Activated CD4-positive, alpha-beta T cell treated with anti-CD3 and anti-CD28 coated beads for 4 hours (primary cell): Measurements from ENCODE around the gene KATNAL1.
"Not testable (repeated sequence)": the region's sequence is repeated elsewhere in the genome, so short reads cannot be mapped to it uniquely, and the experiment has no call there.

Experiments used
- DNase-seq, 2 donors: peaks; one replicate each; pipeline ENCODE4 v3.0.0-alpha.2; 2020

The KATNAL1 gene

DNA sequence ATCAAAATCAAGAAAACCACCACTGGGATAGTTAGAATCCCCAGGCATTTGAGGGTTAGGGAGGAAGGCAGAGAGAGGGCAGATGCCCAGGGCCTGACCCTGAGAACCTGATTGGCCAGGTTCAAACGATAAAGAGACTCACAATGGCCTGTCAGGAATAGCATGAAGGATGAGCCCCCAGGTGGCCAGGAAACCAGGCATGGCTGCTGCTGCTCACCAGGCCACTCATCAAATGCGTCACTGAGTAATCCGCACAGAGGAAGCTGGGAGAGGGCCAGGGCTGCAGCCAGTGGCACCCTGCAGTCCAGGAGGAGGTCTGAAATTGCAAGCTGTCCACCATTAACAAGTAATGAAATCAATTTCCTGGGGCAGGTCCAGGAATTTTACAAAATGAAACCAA lies 111.3 kb downstream of the KATNAL1 start:
- no peak for DNase-seq

DNA sequence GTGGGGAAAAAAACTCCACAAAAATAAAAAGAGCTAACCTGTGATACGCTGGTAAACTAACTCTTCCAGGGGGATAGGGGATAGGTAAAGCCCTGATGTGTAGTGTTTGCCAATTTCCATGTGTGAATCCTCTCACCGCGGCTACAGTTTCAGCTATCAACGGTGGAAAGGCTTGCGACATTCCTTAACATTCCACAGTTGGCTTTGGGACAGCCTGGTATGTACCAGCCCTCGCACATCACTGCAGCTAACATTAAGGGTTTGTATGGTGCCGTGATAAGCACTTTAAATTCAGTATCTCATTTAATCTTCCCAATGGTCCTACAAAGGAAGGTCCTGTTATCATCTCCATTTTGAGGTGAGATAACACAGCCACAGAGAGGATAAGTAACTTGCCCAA lies 112.4 kb downstream of the KATNAL1 start:
- DNase-seq, result no peak

DNA sequence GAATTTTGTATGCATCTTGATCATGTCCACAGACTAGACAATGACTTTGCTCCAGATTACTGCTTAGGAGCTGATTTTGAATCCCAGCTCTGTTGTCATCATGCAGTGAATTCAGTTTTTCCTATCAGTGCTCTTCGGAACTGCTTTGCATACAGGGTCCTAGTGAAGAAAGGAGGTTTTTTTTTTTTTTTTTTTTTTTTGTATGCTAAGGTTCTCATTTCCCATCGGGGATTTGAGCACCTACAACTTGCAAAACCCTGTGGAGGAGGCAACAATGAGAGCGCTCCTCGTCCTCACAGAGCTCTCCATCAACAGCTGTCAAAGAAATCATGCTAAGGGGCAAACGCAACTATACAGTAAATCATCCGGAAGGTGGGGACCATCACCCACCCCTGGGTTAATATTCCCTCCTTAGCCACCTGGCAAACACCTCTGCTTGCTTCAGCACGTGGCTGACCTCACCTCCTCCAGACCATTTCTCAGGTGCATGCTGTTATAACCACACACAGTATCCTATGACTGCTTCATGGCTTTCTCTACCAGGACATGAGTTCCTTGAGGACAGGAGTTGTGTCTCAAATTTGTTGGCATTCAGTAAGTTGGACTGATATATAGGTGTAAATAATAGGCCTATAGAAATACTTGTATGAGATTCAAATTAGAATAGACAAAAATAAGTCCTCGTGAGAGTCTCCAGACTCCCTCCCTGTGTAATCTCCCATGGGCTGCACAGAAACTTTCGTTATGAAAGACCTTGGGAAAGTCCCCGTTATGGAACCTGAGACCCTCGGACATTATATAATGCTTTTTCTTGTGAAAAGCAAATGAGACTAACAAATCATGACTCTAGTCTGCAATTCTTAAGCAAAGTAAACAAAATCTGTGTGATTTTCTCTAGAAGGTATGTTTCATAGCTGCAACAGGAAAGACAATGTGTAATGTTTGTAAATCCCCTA lies 113.8 kb downstream of the KATNAL1 start:
- no peak for DNase-seq

DNA sequence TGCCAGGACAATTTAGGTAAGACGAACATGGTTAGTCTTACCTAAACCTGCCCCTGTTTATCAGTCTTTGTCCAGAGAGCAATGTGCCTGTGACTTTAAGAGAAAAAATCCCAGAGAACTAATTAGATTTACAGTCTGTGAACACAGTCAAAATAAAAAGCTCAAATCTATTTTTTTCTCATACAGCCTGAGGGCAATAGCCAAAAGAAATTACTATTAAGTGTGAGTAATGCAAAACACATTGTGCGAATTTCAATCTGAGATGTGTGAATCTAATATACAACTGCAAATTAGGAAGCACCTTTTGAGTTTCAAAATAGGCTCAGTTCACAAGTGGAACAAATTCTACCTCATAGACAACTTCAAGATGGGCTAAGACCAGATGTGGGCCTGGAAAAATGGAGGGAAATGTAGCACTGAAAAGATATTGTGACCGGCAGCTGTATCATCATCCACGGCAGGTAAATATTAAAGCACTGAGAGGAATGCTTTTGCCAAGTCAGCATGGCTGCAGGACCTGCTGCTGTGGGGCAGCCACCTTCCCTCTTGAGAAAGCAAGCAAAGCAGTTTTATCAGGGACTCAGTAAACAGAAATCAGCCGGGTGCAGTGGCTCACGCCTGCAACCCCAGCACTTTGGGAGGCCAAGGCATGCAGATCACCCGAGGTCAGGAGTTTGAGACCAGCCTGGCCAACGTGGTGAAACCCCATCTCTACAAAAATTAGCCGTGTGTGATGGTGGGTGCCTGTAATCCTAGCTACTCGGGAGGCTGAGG lies 114.8 kb downstream of the KATNAL1 start:
- no peak for DNase-seq

DNA sequence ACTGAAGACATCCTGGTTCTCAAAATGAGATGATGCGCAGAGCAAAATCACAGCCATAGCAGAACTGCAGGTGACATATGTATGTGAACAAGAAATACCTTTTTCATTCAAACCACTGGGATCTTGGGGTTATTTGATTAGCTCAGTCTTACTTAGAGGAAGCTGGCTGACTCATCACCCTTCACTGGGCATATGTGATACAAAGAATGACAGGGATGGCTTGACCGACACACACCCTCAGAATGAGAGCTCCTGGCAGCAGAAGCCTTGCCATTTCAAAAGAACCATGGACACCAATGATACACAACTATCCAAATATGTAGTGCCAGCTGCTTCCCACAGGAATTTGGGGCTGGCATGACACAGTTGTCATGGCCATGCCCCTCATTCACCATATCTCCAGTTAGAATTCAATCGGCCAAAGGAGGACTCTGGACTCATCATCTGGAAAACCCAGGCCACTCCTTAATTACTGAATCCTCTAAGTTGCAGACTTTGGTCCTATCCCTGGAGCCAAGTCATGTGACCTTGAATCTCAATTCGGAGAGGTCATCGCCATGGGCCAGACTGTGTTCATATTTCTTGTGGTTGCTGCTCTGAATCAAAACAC lies 115.8 kb downstream of the KATNAL1 start:
- DNase-seq, result no peak

DNA sequence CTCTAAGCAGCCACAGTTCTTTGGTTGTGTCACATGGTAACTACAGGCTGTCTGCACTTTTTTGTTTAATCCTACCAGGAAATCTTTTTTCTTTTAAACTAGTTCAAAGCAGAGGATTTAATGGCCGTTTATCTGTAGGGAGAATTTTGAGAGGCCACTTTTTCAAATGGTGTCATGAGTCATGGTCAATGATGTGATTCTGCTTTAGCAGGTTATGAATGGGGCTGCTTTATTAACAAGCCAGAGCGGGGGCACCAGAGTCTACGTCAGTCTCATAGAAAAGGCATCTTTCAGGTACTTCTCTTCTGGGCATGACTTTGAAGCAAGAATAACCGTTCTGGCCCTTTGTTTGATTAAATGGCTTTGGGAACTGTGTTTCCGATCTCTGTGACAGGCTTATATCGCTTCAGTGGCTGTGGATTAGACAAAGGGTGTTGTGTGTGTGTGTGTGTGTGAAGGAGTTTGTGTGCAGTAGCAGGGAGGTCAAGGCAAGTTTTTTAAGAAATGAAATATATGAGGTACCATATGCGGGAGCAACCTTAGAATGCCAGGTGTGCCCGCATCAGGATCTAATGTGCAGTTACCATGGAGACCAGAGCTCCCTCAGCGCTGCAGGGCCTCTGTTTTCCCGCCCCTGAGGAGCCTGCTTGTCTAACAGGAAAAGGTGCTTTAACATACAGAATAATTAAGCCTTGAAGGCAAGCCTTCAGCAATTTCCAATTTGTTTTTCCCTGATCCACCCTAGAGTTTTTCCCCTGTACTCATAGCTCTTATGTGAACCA lies 120.5 kb downstream of the KATNAL1 start:
- DNase-seq, result no peak

DNA sequence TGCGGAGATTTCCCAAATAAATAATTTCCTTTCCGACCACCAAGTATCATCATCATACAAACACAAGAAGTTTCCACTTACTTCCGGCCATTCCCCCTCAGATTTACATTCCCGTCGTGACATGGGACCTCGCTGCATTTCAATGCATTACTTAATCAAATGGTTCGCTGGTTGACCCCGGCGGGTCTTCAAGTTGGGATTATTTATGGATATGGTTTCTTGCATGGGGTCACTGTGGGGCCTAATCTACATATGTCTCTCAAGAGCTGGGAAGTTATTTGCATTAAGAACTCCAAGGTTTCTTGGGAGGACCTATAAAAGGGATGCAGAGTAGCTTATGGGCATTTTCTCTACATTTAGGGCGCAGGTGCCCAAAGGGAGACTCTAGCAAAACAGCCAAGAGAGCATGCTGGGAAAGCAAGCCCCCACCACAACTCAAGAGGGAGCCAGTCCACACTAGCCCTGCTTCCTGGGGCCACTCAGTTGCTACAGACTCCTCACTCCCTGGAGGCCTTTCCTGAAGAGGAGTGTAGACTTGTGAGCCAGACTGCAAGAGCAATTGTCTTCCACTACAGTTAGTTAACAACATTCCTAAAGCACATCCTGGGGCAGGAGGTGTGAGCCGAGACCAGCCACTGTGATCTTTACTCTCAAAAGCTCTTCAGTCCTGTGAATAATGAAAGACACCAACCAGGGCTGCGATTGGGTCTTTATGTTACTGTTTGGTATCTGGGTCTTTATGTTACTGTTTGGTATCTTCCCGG lies 125.3 kb downstream of the KATNAL1 start:
- DNase-seq, result no peak

DNA sequence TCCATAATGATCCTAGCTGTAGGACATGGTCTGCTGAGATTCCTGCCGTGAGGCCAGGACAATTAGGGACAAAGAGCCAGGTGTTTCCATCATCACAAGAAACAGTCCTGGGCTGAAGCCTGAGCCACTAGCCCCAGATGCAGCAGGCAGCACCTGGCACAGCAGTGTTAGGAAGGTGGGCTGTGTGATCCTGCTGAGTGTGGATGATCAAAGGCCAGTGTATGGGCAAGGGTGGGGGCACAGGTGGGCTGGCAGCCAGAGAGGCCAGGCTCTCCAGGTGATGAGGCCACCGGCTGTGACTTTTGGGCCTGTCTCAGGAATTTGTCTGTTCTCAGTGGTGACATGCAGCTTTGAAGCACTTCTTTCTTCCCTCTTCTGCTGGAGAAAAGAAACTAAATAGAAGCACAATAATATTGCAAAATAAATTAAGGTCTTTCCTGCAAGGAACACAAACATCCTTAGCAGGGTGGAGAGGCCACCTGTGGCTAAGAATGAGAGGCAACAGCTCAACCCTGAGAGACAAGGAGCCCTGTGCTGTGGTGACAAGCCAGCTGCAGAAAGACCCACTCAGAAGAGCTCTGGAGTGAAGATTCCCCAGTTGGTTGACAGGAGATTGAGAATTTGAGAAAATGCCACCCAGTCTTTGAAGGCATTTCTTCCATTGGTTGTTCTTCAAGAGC lies 127.6 kb downstream of the KATNAL1 start:
- no peak for DNase-seq

DNA sequence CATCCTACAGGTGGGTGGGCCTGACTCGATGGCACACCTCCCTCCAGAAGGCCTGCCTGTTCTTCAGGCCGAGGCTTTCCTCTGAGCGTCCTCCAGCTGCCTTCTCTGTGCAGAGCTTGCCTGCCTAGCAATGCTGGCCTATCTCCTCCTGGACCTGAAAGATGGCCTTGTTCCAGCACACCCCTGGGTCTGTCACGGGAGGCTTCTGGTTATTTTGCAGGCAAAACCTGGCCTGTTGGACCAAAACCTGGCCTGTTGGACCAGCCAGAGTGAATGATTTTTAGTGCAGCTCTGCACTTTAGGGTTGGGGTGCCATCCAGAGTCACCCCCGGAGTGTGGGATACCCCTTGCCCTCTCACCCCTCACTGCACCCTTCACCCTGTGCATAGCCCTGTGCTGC lies 128.4 kb downstream of the KATNAL1 start:
- no peak for DNase-seq

DNA sequence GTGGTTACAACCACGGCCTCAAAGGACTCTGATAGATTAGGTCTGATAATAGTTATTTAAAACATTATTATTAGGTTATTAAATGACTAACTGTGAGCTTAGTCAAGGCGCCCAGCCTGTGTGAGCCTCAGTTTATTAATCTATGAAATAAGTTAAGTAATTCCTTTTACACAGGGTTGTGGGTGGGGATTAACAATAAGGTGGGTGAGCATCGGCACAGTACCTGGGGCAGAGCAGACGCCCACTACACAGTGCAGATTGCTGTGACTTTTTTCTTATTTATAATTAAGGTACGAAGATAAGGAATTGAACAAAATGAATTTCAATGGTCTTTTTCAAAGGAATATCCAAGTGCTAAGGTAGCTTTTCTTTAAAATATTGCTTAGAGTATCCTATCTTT lies 132.2 kb downstream of the KATNAL1 start:
- no peak for DNase-seq

DNA sequence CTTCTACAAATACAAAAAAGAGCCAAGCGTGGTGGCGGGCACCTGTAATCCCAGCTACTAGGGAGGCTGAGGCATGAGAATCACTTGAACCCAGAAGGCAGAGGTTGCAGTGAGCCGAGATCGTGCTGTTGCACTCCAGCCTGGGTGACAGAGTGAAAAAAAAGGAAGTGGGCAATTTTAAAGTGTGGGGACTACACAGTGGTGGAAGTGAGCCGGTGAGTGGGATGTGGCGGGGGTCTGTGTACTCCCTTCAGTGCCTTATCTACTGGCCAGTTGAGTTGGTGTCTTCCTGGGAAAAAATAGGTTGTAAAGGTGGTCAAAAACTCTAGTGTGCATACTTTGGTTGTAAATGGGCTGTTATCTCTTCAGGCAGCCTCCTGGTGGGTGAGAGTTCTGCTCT lies 133.1 kb downstream of the KATNAL1 start:
- DNase-seq, result not testable (repeated sequence)

DNA sequence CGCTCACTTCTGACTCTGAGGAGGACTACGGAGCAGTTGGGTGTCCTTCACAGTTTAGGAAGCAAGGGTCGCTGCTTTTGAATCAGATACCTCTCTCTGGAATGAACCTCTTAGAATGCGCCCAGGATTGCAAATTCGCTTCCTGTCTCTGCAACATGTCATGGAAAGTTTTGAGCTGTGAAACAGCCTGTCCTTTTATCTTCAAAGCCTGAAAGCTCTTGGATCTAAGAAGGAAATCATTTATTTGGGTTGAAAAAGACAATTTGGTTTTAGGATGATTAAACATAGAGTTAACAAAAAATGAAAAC lies 134.1 kb downstream of the KATNAL1 start:
- DNase-seq, result no peak

DNA sequence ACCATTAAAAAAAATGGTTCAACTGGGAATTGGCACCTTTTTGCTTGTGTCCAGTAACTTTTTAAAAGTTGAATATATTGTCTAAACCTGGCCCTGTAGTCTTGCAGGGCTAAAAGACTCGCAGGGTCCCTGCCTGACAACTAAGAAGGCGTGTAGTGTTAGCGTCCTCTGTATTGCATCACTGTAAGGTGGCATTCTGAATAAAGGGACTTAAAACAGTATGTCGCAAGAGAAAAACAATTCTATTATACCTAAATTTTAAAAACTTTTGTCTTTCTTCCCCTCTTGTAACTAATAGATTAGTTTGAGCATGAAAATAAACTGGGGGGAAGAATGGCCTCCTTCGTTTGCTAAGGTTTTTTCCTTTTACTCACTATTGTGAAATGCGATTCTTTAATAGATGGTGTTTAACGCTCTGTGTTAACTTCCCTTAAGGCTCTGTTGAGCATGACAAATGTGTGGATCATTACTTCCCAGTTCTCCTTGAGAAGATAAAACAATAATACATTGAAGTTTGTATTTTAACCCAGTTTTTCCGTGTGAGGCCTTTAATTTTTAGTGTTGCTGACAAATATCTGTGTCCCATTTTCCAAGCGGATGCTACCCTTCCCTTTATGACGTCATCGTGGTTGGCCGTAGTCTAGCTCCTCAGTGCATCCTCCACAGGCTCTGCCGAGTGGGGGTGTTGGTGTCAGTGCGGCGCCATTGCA lies 134.6 kb downstream of the KATNAL1 start:
- no peak for DNase-seq

DNA sequence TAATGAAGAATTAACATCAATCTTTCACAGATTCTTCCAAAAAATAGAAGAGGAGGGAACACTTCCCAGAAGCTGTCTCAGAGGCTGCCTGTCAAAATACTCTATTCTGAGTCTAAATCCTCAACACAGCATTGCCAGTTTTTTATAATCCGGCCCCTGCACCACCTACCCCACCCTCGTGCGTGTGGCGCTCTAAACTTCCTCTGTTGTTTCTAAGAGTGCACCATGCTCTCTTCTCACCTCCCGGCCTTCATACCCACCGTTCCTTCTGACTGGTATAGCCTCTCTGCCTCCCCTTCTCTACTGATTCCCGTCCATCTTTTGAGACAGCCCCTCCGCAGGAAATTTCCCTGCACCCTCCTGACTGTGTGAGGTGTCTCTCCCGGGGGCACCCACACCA lies 136.8 kb downstream of the KATNAL1 start:
- DNase-seq, result no peak

DNA sequence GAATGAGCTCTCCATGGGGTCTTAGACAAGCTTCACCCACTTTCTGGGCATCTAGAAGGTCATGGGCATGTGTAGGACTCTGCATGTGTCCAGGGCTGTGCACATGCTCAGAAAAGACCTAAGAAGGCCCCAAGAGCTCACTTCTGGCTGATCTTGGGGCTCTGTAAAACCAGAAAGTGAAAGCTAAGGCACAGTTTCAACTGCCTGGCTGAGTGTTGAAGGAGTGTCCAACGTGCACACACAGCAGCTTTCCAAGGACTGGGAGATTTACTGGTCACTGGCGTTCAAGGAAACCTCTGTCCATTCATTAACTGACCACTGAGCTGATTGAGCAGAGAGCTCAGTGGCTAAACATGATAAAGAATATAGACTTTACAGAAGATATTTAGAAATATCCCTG lies 137.9 kb downstream of the KATNAL1 start:
- no peak for DNase-seq

DNA sequence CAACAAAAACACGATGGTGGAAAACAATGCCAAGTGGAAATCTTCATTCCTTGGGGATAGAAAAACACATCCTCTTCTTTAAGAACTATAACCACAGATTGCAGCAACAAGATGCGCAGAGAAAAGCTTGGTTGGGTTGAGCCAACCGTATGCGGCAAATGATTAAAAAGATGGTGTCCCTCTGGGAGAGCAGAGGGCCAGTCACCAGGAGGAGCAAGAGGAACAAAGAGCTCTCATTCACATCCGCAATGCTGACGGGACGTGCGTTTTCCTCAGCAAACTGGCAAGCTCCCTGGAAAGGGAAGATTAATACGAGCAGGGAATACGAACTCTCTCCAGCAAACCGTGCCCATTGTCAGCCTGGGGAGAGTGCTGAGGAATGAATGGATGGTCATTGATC lies 141.6 kb downstream of the KATNAL1 start:
- DNase-seq, result no peak

DNA sequence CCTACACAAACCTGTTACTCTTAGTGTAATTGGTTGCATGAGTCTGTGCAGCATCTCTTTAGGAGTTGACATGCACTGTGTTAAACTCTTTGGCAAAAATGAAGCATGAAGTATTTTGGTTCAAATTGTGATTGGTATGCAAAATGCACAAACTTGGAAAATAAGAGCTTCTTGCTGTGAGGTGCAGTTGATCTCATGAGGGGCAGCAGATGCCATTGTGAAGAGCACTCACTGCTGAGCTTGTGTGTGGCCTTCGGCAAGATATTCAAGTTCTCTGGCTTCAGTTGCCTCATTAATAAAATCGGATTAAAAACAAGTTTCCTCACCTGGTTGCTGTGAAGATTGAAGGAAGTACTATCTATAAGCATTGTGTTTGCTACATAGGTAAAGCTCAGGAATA lies 142.3 kb downstream of the KATNAL1 start:
- no peak for DNase-seq

DNA sequence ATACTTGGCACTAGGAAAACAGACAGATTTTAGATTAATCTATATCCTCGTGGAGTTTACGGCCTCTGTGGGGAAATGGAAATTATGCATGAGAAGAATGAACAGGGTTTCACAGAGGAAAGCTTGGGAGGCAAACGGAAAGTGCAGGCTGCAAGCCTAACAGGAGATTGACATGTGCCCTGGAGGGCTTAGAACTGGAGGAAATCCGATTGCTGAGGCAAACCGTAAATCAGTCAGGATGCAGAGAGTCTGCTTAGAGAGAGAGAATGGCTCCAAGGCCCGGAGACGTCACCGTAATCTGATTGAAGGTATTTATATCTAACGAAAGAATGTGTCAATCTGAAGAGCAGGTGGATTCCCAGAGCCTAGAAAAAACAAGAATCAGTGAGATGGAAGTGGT lies 143.2 kb downstream of the KATNAL1 start:
- DNase-seq, result no peak

DNA sequence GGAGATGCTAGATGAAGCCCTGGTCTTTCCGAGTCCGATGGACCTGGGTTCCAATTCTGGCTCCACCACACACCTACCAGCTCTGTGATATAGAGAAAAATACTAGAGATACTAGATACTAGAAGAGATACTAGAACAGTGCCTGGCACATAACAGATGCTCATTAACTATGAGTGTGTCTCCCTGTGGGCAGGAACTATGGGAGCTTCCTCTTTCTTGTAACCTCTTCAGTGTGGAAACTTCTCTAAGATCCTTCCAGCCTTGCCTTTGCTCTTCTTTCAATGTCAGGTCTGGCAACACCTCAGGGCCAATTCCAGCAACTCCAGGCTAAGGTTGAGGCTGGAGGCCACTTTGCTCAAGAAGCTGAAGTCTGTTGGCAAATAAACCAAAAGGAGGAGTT lies 143.9 kb downstream of the KATNAL1 start:
- no peak for DNase-seq

DNA sequence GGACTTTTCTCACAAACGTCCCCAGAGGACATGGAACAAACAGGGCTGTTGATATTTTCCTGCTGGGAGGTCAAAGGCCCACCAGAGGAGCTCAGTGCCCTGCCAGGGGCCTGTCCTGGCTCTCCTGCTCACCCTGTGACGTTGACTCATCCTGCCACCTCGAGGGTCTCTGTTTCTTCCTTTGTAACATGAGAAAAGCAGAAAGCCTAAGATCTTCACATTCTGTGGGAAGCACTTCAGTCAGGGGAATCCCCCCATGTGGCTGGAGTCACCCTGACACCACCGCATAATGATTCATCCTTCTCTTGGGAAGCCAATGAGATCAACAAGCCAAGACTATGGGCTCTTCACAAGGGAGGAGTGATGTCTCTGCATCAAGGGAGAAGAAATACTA lies 147.9 kb downstream of the KATNAL1 start:
- DNase-seq, result peak in 1 of 2 donors; percentile 36
